GM12874 (cell line): ENCODE data around the gene NR3C2.

Source experiments
- CTCF ChIP-seq: IDR thresholded peaks from 2 replicates; pipeline ENCODE4 v1.5.1; 2011; ENCODE audit warnings: low read depth, mild to moderate bottlenecking, control low read depth, low read length, moderate library complexity; ENCODE audit not compliant: insufficient read depth

The NR3C2 gene

GRCh38 chr4:148434075-148434773, 8.0 kb downstream of the NR3C2 start:
- no peak for TF ChIP-seq CTCF

- TF ChIP-seq CTCF, result no peak
Observed at GRCh38 chr4:148431401-148431800, 10.8 kb downstream of the NR3C2 start.

- no peak for TF ChIP-seq CTCF
Observed at GRCh38 chr4:148430854-148431253, 11.4 kb downstream of the NR3C2 start.

GRCh38 chr4:148429206-148429605, 13.0 kb downstream of the NR3C2 start:
- no peak for TF ChIP-seq CTCF

GRCh38 chr4:148426643-148427042, 15.6 kb downstream of the NR3C2 start:
- no peak for TF ChIP-seq CTCF

GRCh38 chr4:148425327-148426110, 16.7 kb downstream of the NR3C2 start:
- TF ChIP-seq CTCF, result no peak

GRCh38 chr4:148420397-148420796, 21.8 kb downstream of the NR3C2 start:
- TF ChIP-seq CTCF, result no peak
